ENCODE measurements around the gene CTXN1. TPM values are rescaled to one million over a fixed set of nuclear protein-coding genes. Genes with fewer than 3 reads are reported as not detected.

The CTXN1 gene
- total RNA-seq, 1 donor from 2014 or later = 90.6 TPM

DNA sequence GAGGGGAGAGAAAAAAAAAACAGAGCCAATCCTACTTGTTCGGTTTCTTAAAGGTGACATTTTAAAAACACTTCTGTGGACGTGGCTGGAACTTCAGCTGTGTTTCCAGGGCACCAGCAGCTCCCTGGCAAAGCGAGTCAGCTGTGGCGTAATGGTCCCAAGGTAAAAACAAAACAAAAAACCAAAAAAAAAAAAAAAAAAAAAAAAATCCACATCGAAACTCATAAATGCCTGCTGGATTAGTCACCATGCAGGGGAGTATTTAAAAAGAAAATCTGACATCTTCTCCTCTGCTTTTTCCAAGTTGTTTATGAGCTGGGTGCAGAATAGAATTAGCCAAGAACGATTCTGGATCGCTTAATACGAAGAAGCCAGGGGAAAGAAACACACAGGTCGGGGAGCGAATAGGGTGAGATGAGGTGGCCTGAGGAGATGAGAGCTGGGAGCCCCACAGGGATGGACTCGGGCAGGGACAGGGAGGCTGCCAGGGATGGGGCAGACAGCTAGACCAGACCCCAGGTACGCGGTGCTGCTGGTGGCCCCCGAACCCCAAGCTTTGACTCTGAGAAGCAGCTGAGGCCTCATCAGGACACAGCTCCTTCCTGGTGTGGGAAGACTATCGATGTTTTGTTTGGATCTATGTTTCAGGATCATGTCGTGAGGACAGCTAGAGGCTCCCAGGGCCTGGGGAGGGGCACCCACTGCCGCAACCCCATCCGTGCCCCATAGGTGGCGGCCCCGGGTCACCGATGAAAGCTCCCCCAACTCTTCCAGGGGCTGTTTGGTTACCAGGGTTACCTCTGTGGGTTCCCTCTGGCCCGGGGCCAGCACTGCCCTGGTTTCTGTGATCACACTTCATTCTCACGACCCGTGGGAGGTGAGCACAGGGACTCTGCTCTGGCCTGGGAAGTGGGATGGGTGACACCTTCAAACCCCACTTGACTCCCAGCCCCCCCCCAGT lies 3.1 kb upstream of the CTXN1 start:
- no peaks in the 10 kb centered on the region for H3K36me3 Mint-ChIP-seq (ENCODE audit: unreplicated experiment)
- H3K27ac Mint-ChIP-seq (ENCODE audit: unreplicated experiment) = no peak overlapping the region
- DNase-seq = peak; percentile 71
- peaks cover 12% of the 10 kb centered on the region for H3K27me3 Mint-ChIP-seq (ENCODE audit: unreplicated experiment)
- H3K4me3 Mint-ChIP-seq (ENCODE audit: unreplicated experiment) = no peak overlapping the region
- peaks cover 11% of the 10 kb centered on the region for H3K9me3 Mint-ChIP-seq (ENCODE audit: unreplicated experiment)
- TF ChIP-seq, protein P1, sequence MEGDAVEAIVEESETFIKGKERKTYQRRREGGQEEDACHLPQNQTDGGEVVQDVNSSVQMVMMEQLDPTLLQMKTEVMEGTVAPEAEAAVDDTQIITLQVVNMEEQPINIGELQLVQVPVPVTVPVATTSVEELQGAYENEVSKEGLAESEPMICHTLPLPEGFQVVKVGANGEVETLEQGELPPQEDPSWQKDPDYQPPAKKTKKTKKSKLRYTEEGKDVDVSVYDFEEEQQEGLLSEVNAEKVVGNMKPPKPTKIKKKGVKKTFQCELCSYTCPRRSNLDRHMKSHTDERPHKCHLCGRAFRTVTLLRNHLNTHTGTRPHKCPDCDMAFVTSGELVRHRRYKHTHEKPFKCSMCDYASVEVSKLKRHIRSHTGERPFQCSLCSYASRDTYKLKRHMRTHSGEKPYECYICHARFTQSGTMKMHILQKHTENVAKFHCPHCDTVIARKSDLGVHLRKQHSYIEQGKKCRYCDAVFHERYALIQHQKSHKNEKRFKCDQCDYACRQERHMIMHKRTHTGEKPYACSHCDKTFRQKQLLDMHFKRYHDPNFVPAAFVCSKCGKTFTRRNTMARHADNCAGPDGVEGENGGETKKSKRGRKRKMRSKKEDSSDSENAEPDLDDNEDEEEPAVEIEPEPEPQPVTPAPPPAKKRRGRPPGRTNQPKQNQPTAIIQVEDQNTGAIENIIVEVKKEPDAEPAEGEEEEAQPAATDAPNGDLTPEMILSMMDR (IDR thresholded peaks at IDR 0.05; ENCODE audit: partially characterized antibody, unreplicated experiment) = peak; percentile 64
- peaks cover 6% of the 10 kb centered on the region for H3K4me1 Mint-ChIP-seq (ENCODE audit: low read depth, unreplicated experiment)

DNA sequence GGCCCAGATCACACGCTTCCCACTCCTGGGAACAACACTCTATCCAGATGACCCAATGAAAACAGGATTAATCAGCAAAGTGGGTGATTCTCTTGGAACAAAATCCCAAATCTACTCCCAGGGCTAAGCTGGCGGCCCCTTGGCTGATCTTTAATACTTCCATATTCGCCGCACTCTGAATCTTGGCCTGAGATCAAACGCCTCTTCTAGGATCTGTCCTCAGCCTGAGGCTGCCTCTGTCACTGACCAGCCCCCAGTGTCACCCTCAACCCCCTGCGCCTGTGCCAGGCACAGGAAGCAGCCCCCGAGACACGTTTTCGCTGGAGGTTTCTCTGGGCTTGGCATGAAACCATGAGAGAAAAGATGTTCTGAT lies 2.4 kb upstream of the CTXN1 start:
- H3K4me1 Mint-ChIP-seq (ENCODE audit: low read depth, unreplicated experiment) = peaks cover 6% of the 10 kb centered on the region
- H3K36me3 Mint-ChIP-seq (ENCODE audit: unreplicated experiment) = no peaks in the 10 kb centered on the region
- H3K4me3 Mint-ChIP-seq (ENCODE audit: unreplicated experiment) = peak overlapping the region; percentile 52
- peaks cover 13% of the 10 kb centered on the region for H3K9me3 Mint-ChIP-seq (ENCODE audit: unreplicated experiment)
- TF ChIP-seq, protein P1 (IDR thresholded peaks at IDR 0.05; ENCODE audit: partially characterized antibody, unreplicated experiment) = no peak
- no peak for DNase-seq
- peaks cover 13% of the 10 kb centered on the region for H3K27me3 Mint-ChIP-seq (ENCODE audit: unreplicated experiment)
- no peak overlapping the region for H3K27ac Mint-ChIP-seq (ENCODE audit: unreplicated experiment)

DNA sequence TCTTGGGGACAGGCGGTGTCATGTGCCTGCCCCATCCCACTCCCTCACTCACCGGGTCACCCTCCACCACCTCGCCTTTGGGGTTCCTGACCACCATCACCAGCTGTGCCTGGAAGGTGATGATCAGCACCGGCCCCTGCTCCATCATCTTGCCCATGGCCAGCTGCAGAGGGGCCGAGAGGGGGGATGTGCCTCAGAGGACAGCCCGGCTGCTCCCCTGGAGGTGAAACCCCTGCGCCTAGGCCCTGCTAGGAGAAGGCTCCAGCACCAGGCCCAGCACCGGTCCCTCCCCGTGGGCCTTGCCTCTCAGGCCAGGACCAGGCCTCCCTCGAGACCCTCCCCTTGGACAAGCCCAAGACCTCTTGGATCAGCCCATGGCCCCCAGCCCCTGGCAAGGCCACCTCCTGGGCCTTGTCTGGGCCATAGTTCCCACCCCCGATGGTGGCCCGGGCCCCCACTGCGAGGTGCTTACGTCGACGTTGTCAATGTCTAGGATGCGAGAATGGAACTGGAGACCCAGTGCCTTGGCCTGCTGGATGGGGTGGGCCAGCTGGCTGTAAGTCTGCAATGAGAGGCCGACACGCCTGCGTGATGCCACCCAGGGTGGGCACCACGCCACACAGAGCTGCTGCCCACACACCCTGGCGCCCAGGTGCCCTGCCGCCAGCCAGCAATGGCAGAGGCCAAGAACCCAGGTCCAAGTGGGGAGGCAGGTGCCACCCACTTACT lies 1.8 kb upstream of the CTXN1 start:
- H3K27me3 Mint-ChIP-seq (ENCODE audit: unreplicated experiment) = peaks cover 16% of the 10 kb centered on the region
- peaks cover 14% of the 10 kb centered on the region for H3K9me3 Mint-ChIP-seq (ENCODE audit: unreplicated experiment)
- no peak overlapping the region for H3K27ac Mint-ChIP-seq (ENCODE audit: unreplicated experiment)
- no peaks in the 10 kb centered on the region for H3K36me3 Mint-ChIP-seq (ENCODE audit: unreplicated experiment)
- H3K4me1 Mint-ChIP-seq (ENCODE audit: low read depth, unreplicated experiment) = peaks cover 6% of the 10 kb centered on the region
- H3K4me3 Mint-ChIP-seq (ENCODE audit: unreplicated experiment) = no peak overlapping the region
- DNase-seq = no peak
- TF ChIP-seq, protein P1 (IDR thresholded peaks at IDR 0.05; ENCODE audit: partially characterized antibody, unreplicated experiment) = no peak

DNA sequence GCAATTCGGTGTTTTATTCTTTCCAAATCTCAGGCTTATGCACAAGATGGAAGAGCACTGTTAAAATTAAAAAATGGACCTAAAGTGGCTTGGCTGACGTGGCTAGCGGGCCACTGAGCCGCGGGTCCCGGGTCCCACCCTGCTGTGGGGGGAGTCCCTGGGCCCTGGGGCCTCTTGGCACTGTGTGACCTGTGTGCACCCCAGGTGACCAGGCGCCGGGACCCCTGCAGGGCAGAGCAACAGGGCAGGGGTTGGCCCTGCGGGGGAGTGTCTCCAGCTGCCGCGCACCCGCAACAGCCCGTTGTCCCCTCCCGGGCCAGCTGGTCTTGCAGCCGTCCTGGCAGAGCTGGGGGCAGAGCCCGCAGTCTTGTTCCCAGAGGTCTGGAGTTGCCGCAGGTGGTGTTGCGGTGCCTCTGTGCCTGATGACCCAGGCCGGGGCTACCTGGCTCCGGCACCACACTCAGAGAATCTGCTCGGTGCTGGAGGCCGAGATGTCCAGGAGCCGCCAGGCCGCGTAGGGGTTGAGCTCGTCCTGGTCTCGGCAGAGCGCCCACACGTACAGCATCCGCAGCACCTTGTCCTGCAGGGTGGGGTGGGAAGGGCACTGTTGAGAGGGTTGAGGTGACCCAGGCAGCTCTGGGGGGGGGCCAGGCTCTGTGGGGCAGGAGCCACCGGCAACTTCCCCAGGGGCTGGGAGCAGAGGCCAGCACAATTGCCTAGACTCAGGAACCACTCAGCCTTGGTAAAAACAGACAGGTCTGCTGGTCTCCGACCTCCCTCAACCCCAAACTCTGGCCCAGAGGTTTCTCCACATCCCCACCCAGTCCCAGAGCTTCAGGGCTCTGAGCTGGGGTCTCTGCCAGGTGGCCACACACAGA lies 1.0 kb upstream of the CTXN1 start:
- H3K9me3 Mint-ChIP-seq (ENCODE audit: unreplicated experiment) = peaks cover 14% of the 10 kb centered on the region
- H3K4me1 Mint-ChIP-seq (ENCODE audit: low read depth, unreplicated experiment) = peaks cover 6% of the 10 kb centered on the region
- TF ChIP-seq, protein P1 (IDR thresholded peaks at IDR 0.05; ENCODE audit: partially characterized antibody, unreplicated experiment) = peak; percentile 20
- H3K27me3 Mint-ChIP-seq (ENCODE audit: unreplicated experiment) = peaks cover 18% of the 10 kb centered on the region
- DNase-seq = no peak
- H3K4me3 Mint-ChIP-seq (ENCODE audit: unreplicated experiment) = peak overlapping the region; percentile 85
- peak overlapping the region; percentile 53 for H3K27ac Mint-ChIP-seq (ENCODE audit: unreplicated experiment)
- no peaks in the 10 kb centered on the region for H3K36me3 Mint-ChIP-seq (ENCODE audit: unreplicated experiment)
